Muscle of leg (tissue), 11 donors: ENCODE measurements around the gene TAF10. TPM values are rescaled to one million over a fixed set of nuclear protein-coding genes. Genes with fewer than 3 reads are reported as not detected.

ENCODE experiments used
- DNase-seq: peaks from one replicate; pipeline ENCODE4 v3.0.0; 2013
- H3K27ac ChIP-seq: one replicate; pipeline ENCODE4 v1.5.1; 2013; ENCODE audit warnings: mild to moderate bottlenecking, low read length, control low read depth
- H3K27me3 ChIP-seq: one replicate; pipeline ENCODE4 v1.6.1; 2013; ENCODE audit warnings: low read length; ENCODE audit not compliant: control insufficient read depth, insufficient read depth
- H3K36me3 ChIP-seq: one replicate; pipeline ENCODE4 v1.6.1; 2013; ENCODE audit warnings: low read length; ENCODE audit not compliant: control insufficient read depth, insufficient read depth
- H3K4me1 ChIP-seq: one replicate; pipeline ENCODE4 v1.6.1; 2013; ENCODE audit warnings: low read length; ENCODE audit not compliant: control insufficient read depth, insufficient read depth
- H3K4me3 ChIP-seq: one replicate; pipeline ENCODE4 v1.5.1; 2013; ENCODE audit warnings: low read length, control low read depth
- H3K9me3 ChIP-seq: replicated peaks from 2 replicates; pipeline ENCODE4 v1.6.1; 2013; ENCODE audit warnings: low read depth, low read length; ENCODE audit not compliant: control insufficient read depth
- WGBS: methylation state at CpG from one replicate; pipeline ENCODE4 v1.1.5; 2013; ENCODE audit warnings: missing lambda C conversion rate; ENCODE audit not compliant: insufficient coverage; 5-methylcytosine and 5-hydroxymethylcytosine counted together
- polyA plus RNA-seq, 8 donors: library from polyadenylated mRNA; unstranded; fragments of 120-200 nt; gene quantifications; one replicate each; pipeline versions ENCODE4 v1.2.1 to v1.2.3, GENCODE V29; 2013; ENCODE audit warnings: inconsistent platforms in 1 of 8, low replicate concordance in 1 of 8; ENCODE audit not compliant: insufficient read length in 8 of 8, insufficient read depth in 1 of 8
- total RNA-seq: library from RNA; stranded (reverse); fragments of 120-200 nt; gene quantifications from one replicate; pipeline ENCODE4 v1.2.4, GENCODE V29; 2013

The TAF10 gene
- total and polyA plus RNA-seq, 9 donors = 76.3 to 128 (median 106) TPM

DNA sequence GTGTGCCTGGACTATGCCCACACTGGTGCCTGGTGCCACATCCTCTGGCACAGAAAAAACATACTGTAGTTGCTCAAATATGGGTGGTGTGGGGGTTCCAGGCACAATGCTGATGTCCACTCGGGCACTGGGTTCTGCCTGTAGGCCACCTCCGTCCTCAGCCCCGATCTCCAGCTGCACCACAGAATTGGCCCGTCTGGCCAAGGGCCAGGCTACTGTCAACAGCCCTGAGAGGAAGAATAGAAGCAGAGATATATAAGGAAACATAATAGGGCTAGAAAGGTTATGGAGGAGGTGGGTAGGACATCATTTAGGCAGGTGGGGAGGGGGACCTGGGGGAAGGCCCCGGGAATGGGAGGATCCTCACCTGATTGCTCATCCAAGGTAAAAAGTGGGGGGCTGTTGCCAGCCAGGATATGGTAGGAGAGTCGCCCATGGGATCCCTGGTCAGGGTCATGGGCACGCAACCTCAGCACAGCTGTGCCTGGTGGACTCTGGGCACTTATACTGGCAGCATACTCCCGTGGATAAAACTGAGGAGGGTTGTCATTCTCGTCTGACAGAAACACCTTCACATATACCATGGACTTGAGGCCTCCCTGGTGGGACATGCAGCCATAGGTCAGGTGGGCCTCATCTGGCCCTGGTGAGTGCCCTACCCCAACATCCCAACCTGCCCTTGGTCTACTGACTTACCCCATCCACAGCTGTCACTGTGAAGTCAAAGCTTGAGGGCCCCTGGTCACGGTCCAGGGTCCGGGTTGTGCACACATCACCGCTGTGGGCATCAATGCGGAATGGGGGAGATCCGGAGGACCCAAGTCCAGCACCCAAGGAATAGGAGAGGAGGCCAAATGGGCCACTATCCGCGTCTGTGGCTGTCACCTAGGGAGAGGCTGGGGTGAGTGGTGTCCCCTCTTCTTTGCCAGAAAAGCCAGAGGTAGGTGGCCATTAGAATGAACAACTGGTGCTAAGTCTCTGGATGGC, 21.7 kb upstream of the TAF10 start:
- Histone ChIP-seq H3K27me3 (no peaks in the 10 kb centered on the region), H3K4me1 (peaks cover 35% of the 10 kb centered on the region), H3K36me3 (peaks cover 71% of the 10 kb centered on the region), H3K4me3 (no peak overlapping the region), H3K9me3 (no peaks in the 10 kb centered on the region), H3K27ac (no peak overlapping the region)
- DNase-seq = no peak
- WGBS = 95% methylated on average over 14 of the region's 16 CpGs

GRCh38 chr11:6632116-6633073, 20.4 kb upstream of the TAF10 start:
- 82% methylated on average over 23 of the region's 29 CpGs for WGBS
- Histone ChIP-seq H3K4me1 (peaks cover 26% of the 10 kb centered on the region), H3K36me3 (peaks cover 69% of the 10 kb centered on the region), H3K27ac (no peak overlapping the region), H3K4me3 (no peak overlapping the region), H3K27me3 (no peaks in the 10 kb centered on the region), H3K9me3 (no peaks in the 10 kb centered on the region)
- no peak for DNase-seq

GRCh38 chr11:6631361-6631890, 19.4 kb upstream of the TAF10 start:
- Histone ChIP-seq H3K4me1 (peaks cover 18% of the 10 kb centered on the region), H3K27ac (no peak overlapping the region), H3K36me3 (peaks cover 72% of the 10 kb centered on the region), H3K9me3 (no peaks in the 10 kb centered on the region), H3K27me3 (no peaks in the 10 kb centered on the region), H3K4me3 (no peak overlapping the region)
- DNase-seq = no peak
- 73% methylated on average over 10 of the region's 11 CpGs for WGBS

DNA sequence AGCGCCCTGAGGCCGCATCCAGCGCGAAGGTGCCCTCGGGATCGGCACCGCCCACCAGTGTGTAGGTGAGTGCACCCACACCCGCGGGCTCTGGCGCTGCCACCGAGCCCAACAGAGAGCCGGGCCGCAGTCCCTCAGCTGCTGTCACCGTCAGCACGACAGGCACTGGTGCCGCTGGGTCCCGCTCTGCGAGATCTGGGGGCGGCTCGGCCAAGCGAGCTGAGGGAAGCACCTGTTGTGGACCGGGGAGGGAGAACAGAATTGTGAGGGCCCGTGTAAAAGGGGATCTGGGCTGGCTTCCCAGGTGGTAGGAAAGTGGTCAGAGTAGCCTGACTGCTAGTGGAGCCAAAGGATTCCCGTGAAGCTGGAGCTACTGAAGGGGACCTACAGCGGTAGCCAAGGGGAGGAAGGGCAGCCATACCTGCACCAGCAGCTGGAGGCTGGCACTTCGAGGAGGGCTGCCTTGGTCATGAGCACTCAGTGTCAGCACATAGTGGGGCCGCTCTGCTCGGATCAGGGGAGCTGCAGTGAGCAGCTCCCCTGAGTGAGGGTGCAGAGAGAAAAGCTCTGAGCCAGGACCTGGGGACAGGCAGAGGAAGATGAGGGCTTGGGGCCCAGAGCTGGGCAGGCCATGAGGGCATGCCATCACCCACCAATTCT, 18.7 kb upstream of the TAF10 start:
- whole genome bisulfite sequencing = 68% methylated on average over 28 of the region's 28 CpGs
- H3K27me3 ChIP-seq = no peaks in the 10 kb centered on the region
- DNase-seq = peak; percentile 10
- H3K4me1 ChIP-seq = peaks cover 12% of the 10 kb centered on the region
- H3K9me3 ChIP-seq = no peaks in the 10 kb centered on the region
- H3K4me3 ChIP-seq = no peak overlapping the region
- H3K27ac ChIP-seq = no peak overlapping the region
- peaks cover 77% of the 10 kb centered on the region for H3K36me3 ChIP-seq

- peaks cover 84% of the 10 kb centered on the region for H3K36me3 ChIP-seq
Measured at GRCh38 chr11:6629892-6630631, 18.0 kb upstream of the TAF10 start.

GRCh38 chr11:6629573-6629891, 17.5 kb upstream of the TAF10 start:
- no peak overlapping the region for H3K27ac ChIP-seq
- WGBS = 87% methylated on average over 23 of the region's 24 CpGs
- H3K9me3 ChIP-seq = no peaks in the 10 kb centered on the region
- H3K4me1 ChIP-seq = peaks cover 3% of the 10 kb centered on the region
- DNase-seq = no peak
- H3K36me3 ChIP-seq = peaks cover 90% of the 10 kb centered on the region
- no peak overlapping the region for H3K4me3 ChIP-seq
- no peaks in the 10 kb centered on the region for H3K27me3 ChIP-seq

More at GRCh38 chr11:6629892-6630631, 18.0 kb upstream of the TAF10 start:
- H3K4me3 ChIP-seq = no peak overlapping the region
- H3K27ac ChIP-seq = no peak overlapping the region
- DNase-seq = no peak
- H3K4me1 ChIP-seq = peaks cover 5% of the 10 kb centered on the region
- H3K9me3 ChIP-seq = no peaks in the 10 kb centered on the region
- WGBS = 69% methylated on average over 100 of the region's 102 CpGs
- no peaks in the 10 kb centered on the region for H3K27me3 ChIP-seq

DNA sequence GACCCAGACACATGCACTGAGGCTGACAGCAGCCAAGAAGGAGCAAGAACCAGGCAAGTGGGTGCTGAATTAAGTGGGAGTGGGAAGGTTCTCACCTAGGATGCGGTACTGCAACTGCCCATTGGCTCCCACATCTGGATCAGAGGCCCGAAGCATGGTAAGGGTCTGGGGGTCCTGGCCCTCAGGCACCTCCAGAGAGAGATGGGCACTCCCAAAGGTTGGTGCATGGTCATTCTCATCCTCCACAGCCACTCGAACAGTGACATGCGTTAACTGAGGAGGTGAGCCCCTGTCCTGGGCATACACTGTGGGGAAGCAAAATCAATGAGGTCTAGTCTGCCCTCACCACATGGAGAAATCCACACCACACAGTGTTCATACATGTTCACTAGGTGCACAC, 16.5 kb upstream of the TAF10 start:
- WGBS = 94% methylated on average over 3 of the region's 4 CpGs
- H3K36me3 ChIP-seq = peaks cover 90% of the 10 kb centered on the region
- no peak overlapping the region for H3K4me3 ChIP-seq
- peaks cover 3% of the 10 kb centered on the region for H3K4me1 ChIP-seq
- no peak overlapping the region for H3K27ac ChIP-seq
- no peaks in the 10 kb centered on the region for H3K27me3 ChIP-seq
- DNase-seq = no peak
- no peaks in the 10 kb centered on the region for H3K9me3 ChIP-seq

DNA sequence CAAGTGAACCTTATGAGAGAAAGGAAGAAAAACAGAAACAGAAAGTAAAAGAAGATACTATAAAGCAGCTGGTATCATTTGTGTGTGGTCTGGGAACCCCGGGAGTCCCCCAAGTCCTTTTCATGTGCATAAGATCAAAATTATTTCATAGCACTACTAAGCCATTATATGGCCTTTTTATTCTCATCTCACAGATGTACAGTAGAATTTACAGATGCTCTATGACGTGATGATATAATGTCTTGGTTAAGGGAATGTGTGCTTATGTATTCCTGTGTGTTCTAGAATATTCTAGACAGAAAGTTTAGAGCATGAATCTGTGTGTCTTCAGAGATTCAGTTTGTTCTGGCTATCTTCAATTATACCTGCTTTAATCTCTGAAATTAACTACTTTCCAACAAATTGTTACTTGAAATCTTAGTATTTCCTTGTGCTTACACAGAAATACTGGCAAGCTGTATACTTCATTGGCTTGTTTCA, 15.8 kb upstream of the TAF10 start:
- WGBS = no CpG with 5 or more reads among the region's 2 CpGs
- Histone ChIP-seq H3K9me3 (no peaks in the 10 kb centered on the region), H3K36me3 (peaks cover 90% of the 10 kb centered on the region)

More for the DNA sequence above, 15.8 kb upstream of the TAF10 start:
- peaks cover 3% of the 10 kb centered on the region for H3K4me1 ChIP-seq
- no peak overlapping the region for H3K27ac ChIP-seq
- no peaks in the 10 kb centered on the region for H3K27me3 ChIP-seq
- DNase-seq = no peak
- H3K4me3 ChIP-seq = no peak overlapping the region
